CD14-positive monocyte (primary cell): ENCODE results near the gene AGPAT3. TPM values are rescaled to one million over a fixed set of nuclear protein-coding genes. Genes with fewer than 3 reads are reported as not detected.

Source experiments
- DNase-seq, 3 donors: peaks; one replicate each; pipeline ENCODE4 v3.0.0-alpha.2; 2011 to 2022
- H2AFZ ChIP-seq: 2 replicates; pipeline ENCODE4 v1.6.0; 2012; ENCODE audit warnings: mild to moderate bottlenecking, low read depth, low read length, inconsistent platforms; ENCODE audit not compliant: insufficient read depth, poor library complexity, severe bottlenecking
- H3K27ac ChIP-seq, 2 donors: 1 replicate in 1 of 2; 2 replicates in 1 of 2; pipeline ENCODE4 v1.5.1; 2012 to 2013; ENCODE audit warnings: low read length in 2 of 2, control low read depth in 1 of 2, inconsistent platforms in 1 of 2, low read depth in 1 of 2, mild to moderate bottlenecking in 1 of 2
- H3K27me3 ChIP-seq, 2 donors: one replicate each; pipeline versions ENCODE4 v1.6.0 to v1.6.1; 2011 to 2013; ENCODE audit warnings: low read length in 2 of 2; ENCODE audit not compliant: control insufficient read depth in 2 of 2, insufficient read depth in 2 of 2
- H3K36me3 ChIP-seq, 2 donors: replicated peaks in 1 of 2; 1 replicate in 1 of 2; 2 replicates in 1 of 2; pipeline versions ENCODE4 v1.5.1 to v1.6.1; 2012 to 2013; ENCODE audit warnings: low read length in 2 of 2, control low read depth in 1 of 2, inconsistent platforms in 1 of 2, mild to moderate bottlenecking in 1 of 2; ENCODE audit not compliant: insufficient read depth in 2 of 2, control insufficient read depth in 1 of 2
- H3K4me1 ChIP-seq, 2 donors: 1 replicate in 1 of 2; 2 replicates in 1 of 2; pipeline versions ENCODE4 v1.5.1 to v1.6.1; 2012 to 2013; ENCODE audit warnings: low read length in 2 of 2, control low read depth in 1 of 2, inconsistent platforms in 1 of 2, mild to moderate bottlenecking in 1 of 2, moderate library complexity in 1 of 2; ENCODE audit not compliant: insufficient read depth in 2 of 2, control insufficient read depth in 1 of 2
- H3K4me2 ChIP-seq: replicated peaks from 2 replicates; pipeline ENCODE3; 2012; ENCODE audit warnings: low read length, moderate library complexity, mild to moderate bottlenecking; ENCODE audit not compliant: poor library complexity, severe bottlenecking; ENCODE audit errors: extremely low read depth
- H3K4me3 ChIP-seq, 3 experiments: fragments of 200-600 bp in 1 of 3; sonication (generic) in 1 of 3; replicated peaks in 1 of 3; 1 replicate in 2 of 3; 2 replicates in 1 of 3; pipeline ENCODE4 v1.5.1; 2011 to 2013; ENCODE audit warnings: low read length in 3 of 3, mild to moderate bottlenecking in 3 of 3, control low read depth in 2 of 3, low read depth in 2 of 3, inconsistent platforms in 1 of 3, moderate library complexity in 1 of 3
- H3K79me2 ChIP-seq: 2 replicates; pipeline ENCODE4 v1.6.0; 2012; ENCODE audit warnings: mild to moderate bottlenecking, control low read depth, inconsistent platforms, low read length, moderate library complexity; ENCODE audit not compliant: insufficient read depth
- H3K9ac ChIP-seq: 2 replicates; pipeline ENCODE4 v1.6.0; 2017; ENCODE audit warnings: low read length, mild to moderate bottlenecking; ENCODE audit not compliant: insufficient read depth, poor library complexity, severe bottlenecking
- H3K9me3 ChIP-seq, 2 donors: replicated peaks in 1 of 2; 1 replicate in 1 of 2; 2 replicates in 1 of 2; pipeline versions ENCODE4 v1.5.1 to v1.6.1; 2012 to 2013; ENCODE audit warnings: low read length in 2 of 2, control low read depth in 1 of 2; ENCODE audit not compliant: control insufficient read depth in 1 of 2, insufficient read depth in 1 of 2
- H4K20me1 ChIP-seq: 2 replicates; pipeline ENCODE4 v1.6.0; 2012; ENCODE audit warnings: mild to moderate bottlenecking, low read length, control low read depth, moderate library complexity; ENCODE audit not compliant: insufficient read depth
- H3K27ac Mint-ChIP-seq, 7 donors: one replicate each; pipeline ENCODE4 v1.8.0; 2020; ENCODE audit warnings: mild to moderate bottlenecking in 7 of 7, mixed read lengths in 7 of 7, moderate library complexity in 6 of 7, inconsistent platforms in 2 of 7
- H3K27me3 Mint-ChIP-seq, 3 donors: one replicate each; pipeline ENCODE4 v1.8.0; 2021 to 2022; ENCODE audit warnings: low read depth in 3 of 3, mild to moderate bottlenecking in 3 of 3, mixed read lengths in 3 of 3, moderate library complexity in 3 of 3, inconsistent platforms in 1 of 3
- H3K36me3 Mint-ChIP-seq, 2 donors: one replicate each; pipeline ENCODE4 v1.8.0; 2020; ENCODE audit warnings: mixed read lengths in 2 of 2, inconsistent platforms in 1 of 2, mild to moderate bottlenecking in 1 of 2
- H3K4me1 Mint-ChIP-seq: one replicate; pipeline ENCODE4 v1.8.0; 2020; ENCODE audit warnings: mild to moderate bottlenecking, mixed read lengths
- H3K4me3 Mint-ChIP-seq, 2 donors: one replicate each; pipeline ENCODE4 v1.8.0; 2020; ENCODE audit warnings: mild to moderate bottlenecking in 2 of 2, mixed read lengths in 2 of 2, moderate library complexity in 1 of 2
- H3K9me3 Mint-ChIP-seq, 7 donors: one replicate each; pipeline ENCODE4 v1.8.0; 2020 to 2022; ENCODE audit warnings: mixed read lengths in 7 of 7, mild to moderate bottlenecking in 6 of 7, moderate library complexity in 6 of 7, inconsistent platforms in 2 of 7
- WGBS: methylation state at CpG from one replicate; pipeline ENCODE4 v1.1.5; 2013; ENCODE audit warnings: missing lambda C conversion rate; ENCODE audit not compliant: insufficient coverage; 5-methylcytosine and 5-hydroxymethylcytosine counted together
- intact Hi-C, 2 donors: fragments of 100-400 bp; cut with micrococcal nuclease; formaldehyde crosslinking; loops; one replicate each; pipeline versions ENCODE4 v1.15.0 to v1.15.1; 2023
- polyA plus RNA-seq, 3 donors: library from polyadenylated mRNA; depleted of rRNA in 1 of 3; unstranded in 2 of 3; stranded (reverse) in 1 of 3; fragments of 300-500 nt in 2 of 3; fragments of >200 nt in 1 of 3; fragmentation: Illumina TruSeq in 2 of 3; gene quantifications; 1 replicate in 2 of 3; 2 replicates in 1 of 3; pipeline ENCODE4 v1.2.3, GENCODE V29; 2012 to 2021
- TF ChIP-seq, protein P1 (sequence below): fragments of 200-600 bp; IDR thresholded peaks from one replicate; pipeline ENCODE4 v1.8.0; 2022; ENCODE audit warnings: antibody characterized with exemption, mild to moderate bottlenecking

The AGPAT3 gene
- polyA plus RNA-seq, 3 donors: 24.9 to 49.3 (median 26.2) TPM

DNA sequence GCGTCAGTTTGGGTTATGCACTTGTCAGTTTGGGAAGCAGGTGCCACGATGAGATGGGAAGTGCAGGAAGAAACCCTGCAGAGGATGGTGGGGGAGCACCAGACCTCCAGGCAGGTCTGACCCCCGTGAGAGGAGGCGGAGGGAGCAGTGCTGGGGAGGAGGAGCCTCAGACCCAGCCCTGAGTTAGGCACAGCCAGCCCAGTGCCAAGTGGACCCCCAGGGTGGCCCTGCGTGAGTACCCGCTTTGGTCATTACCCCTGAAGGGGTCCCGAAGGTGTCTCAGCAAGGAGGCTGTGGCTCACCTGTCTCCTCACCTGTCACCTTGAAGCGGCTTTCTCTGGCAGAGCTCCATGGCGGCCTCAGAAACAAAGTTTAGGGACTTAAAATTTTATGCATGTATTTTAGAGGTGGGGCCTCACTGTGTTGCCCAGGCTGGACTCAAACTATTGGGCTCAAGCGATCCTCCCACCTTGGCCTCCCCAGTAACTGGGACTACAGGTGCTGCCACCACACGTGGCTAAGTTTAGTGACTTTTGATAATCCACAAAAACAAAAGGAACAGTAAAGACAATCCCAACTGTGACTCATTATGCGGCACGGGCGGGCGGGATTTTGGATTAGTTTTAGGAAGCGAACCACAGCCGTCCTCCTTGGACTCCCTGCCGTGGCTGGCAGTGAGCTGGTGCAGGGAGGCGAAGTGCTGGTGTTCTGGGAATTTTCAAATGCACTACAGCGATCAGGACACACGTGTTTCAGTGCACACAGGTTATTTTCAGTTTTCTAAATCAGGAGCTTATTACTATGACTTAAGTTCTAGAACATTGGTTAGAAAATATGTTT, 4.7 kb downstream of the AGPAT3 start:
- no peak overlapping the region for H2AFZ ChIP-seq
- peaks cover 2 to 55% of the 10 kb centered on the region in 2 donors for H3K36me3 ChIP-seq
- TF ChIP-seq, protein P1, sequence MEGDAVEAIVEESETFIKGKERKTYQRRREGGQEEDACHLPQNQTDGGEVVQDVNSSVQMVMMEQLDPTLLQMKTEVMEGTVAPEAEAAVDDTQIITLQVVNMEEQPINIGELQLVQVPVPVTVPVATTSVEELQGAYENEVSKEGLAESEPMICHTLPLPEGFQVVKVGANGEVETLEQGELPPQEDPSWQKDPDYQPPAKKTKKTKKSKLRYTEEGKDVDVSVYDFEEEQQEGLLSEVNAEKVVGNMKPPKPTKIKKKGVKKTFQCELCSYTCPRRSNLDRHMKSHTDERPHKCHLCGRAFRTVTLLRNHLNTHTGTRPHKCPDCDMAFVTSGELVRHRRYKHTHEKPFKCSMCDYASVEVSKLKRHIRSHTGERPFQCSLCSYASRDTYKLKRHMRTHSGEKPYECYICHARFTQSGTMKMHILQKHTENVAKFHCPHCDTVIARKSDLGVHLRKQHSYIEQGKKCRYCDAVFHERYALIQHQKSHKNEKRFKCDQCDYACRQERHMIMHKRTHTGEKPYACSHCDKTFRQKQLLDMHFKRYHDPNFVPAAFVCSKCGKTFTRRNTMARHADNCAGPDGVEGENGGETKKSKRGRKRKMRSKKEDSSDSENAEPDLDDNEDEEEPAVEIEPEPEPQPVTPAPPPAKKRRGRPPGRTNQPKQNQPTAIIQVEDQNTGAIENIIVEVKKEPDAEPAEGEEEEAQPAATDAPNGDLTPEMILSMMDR: no peak
- no peaks in the 10 kb centered on the region for H3K27me3 ChIP-seq
- DNase-seq: no peak
- no peaks in the 10 kb centered on the region for H3K9me3 ChIP-seq
- no peak overlapping the region for H3K4me2 ChIP-seq
- H3K79me2 ChIP-seq: peaks cover 92% of the 10 kb centered on the region
- H3K27ac ChIP-seq: no peak overlapping the region
- intact Hi-C loops: no loop called here
- 92% methylated on average over 18 of the region's 21 CpGs for WGBS
- H3K9me3 Mint-ChIP-seq: peaks cover 0 to 2% (median 0%) of the 10 kb centered on the region in 7 donors
- H3K27me3 Mint-ChIP-seq: peaks cover 0 to 2% (median 0%) of the 10 kb centered on the region in 3 donors
- peaks cover 44 to 67% of the 10 kb centered on the region in 2 donors for H3K36me3 Mint-ChIP-seq
- no peak overlapping the region for H3K4me3 ChIP-seq
- peaks cover 35 to 46% of the 10 kb centered on the region in 2 donors for H3K4me1 ChIP-seq
- peaks cover 57% of the 10 kb centered on the region for H3K4me1 Mint-ChIP-seq
- peak overlapping the region in 1 of 7 donors; percentile 57 for H3K27ac Mint-ChIP-seq
- H4K20me1 ChIP-seq: peaks cover 89% of the 10 kb centered on the region
- no peak overlapping the region for H3K4me3 Mint-ChIP-seq
- H3K9ac ChIP-seq: no peak overlapping the region

- intact Hi-C loops: no loop called here
- WGBS: 100% methylated on average over 2 of the region's 4 CpGs
- peaks cover 55% of the 10 kb centered on the region for H3K4me1 Mint-ChIP-seq
- no peak overlapping the region for H3K4me3 Mint-ChIP-seq
- Histone ChIP-seq H3K9ac (no peak overlapping the region), H3K27me3 (no peaks in the 10 kb centered on the region), H3K4me1 (peaks cover 30 to 40% of the 10 kb centered on the region in 2 donors), H4K20me1 (peaks cover 99% of the 10 kb centered on the region), H3K4me3 (no peak overlapping the region), H3K27ac (no peak overlapping the region), H2AFZ (no peak overlapping the region), H3K79me2 (peaks cover 100% of the 10 kb centered on the region), H3K9me3 (no peaks in the 10 kb centered on the region), H3K36me3 (peaks cover 4 to 71% of the 10 kb centered on the region in 2 donors), H3K4me2 (no peak overlapping the region)
- TF ChIP-seq, protein P1: no peak
- H3K9me3 Mint-ChIP-seq: peaks cover 0 to 2% (median 0%) of the 10 kb centered on the region in 7 donors
- H3K27ac Mint-ChIP-seq: peak overlapping the region in 3 of 7 donors; percentile 16 to 86 (median 17)
- H3K36me3 Mint-ChIP-seq: peaks cover 52 to 81% of the 10 kb centered on the region in 2 donors
- DNase-seq: no peak
- peaks cover 0 to 4% (median 0%) of the 10 kb centered on the region in 3 donors for H3K27me3 Mint-ChIP-seq
Measured at GRCh38 chr21:43871487-43871886, 6.5 kb downstream of the AGPAT3 start.
